Panc1 (cell line): ENCODE results near the gene ROCK2. TPM values are rescaled to one million over a fixed set of nuclear protein-coding genes. Genes with fewer than 3 reads are reported as not detected.

Source experiments
- ATAC-seq: fragments of 200-7000 bp; cut with Tn5 transposase; 2 replicates; pipeline ENCODE4 v1.9.1; 2020; ENCODE audit warnings: mild to moderate bottlenecking, moderate library complexity
- BruUV-seq: library from RNA; stranded (reverse); fragments of 400-500 nt; replicated peaks from 2 replicates; lab custom pipeline; 2021; lab: Mats Ljungman, UMichigan
- CTCF ChIA-PET: fragments of 300-600 bp; sonication (Branson Sonifier 250); formaldehyde crosslinking; loops from one replicate; lab custom pipeline; 2022; ENCODE audit warnings: antibody characterized with exemption; lab: Charles Lee
- POLR2A ChIA-PET: fragments of 300-600 bp; sonication (Branson Sonifier 250); formaldehyde crosslinking; loops from one replicate; lab custom pipeline; 2022; ENCODE audit warnings: antibody characterized with exemption; lab: Charles Lee
- DNase-seq: peaks from one replicate; pipeline ENCODE4 v3.0.0-alpha.2; 2010; ENCODE audit warnings: low read depth, low spot score
- H3K27ac ChIP-seq: 2 replicates; pipeline ENCODE4 v1.5.1; 2011; ENCODE audit warnings: mild to moderate bottlenecking, low read length, inconsistent platforms
- H3K27me3 ChIP-seq: fragments of 200-500 bp; sonication (Bioruptor generic); 2 replicates; pipeline ENCODE4 v1.6.0; 2014; ENCODE audit warnings: low read length, inconsistent platforms; ENCODE audit not compliant: control insufficient read depth, insufficient read depth
- H3K36me3 ChIP-seq: fragments of 200-500 bp; sonication (Bioruptor generic); 2 replicates; pipeline ENCODE4 v1.5.1; 2014; ENCODE audit warnings: inconsistent platforms, mild to moderate bottlenecking, low read length, moderate library complexity; ENCODE audit not compliant: control insufficient read depth, insufficient read depth
- H3K4me1 ChIP-seq: 2 replicates; pipeline ENCODE4 v1.5.1; 2011; ENCODE audit warnings: inconsistent platforms, mild to moderate bottlenecking, low read length, moderate library complexity; ENCODE audit not compliant: control insufficient read depth, insufficient read depth
- H3K4me3 ChIP-seq, 2 experiments: 2 replicates each; pipeline ENCODE4 v1.5.1; 2011 to 2012; ENCODE audit warnings: low read depth in 2 of 2, low read length in 2 of 2, mild to moderate bottlenecking in 2 of 2, inconsistent platforms in 1 of 2, moderate library complexity in 1 of 2
- H3K9me3 ChIP-seq: fragments of 200-500 bp; sonication (Bioruptor generic); 2 replicates; pipeline ENCODE4 v1.5.1; 2014; ENCODE audit warnings: low read depth, mild to moderate bottlenecking, inconsistent platforms, low read length, moderate library complexity; ENCODE audit not compliant: control insufficient read depth, insufficient read depth
- CTCF ChIP-seq: fragments of 450-650 bp; IDR thresholded peaks from 2 replicates; pipeline ENCODE4 v1.5.1; 2017; ENCODE audit warnings: mild to moderate bottlenecking
- POLR2AphosphoS5 ChIP-seq: IDR thresholded peaks from 2 replicates; pipeline ENCODE4 v1.6.1; 2012; ENCODE audit warnings: mild to moderate bottlenecking, low read depth, low read length, moderate library complexity
- REST ChIP-seq, 2 experiments: IDR thresholded peaks; 2 replicates each; pipeline ENCODE4 v1.6.1; 2011 to 2012; ENCODE audit warnings: low read depth in 2 of 2, control low read depth in 1 of 2, low read length in 1 of 2, mild to moderate bottlenecking in 1 of 2, moderate library complexity in 1 of 2; ENCODE audit not compliant: insufficient read depth in 1 of 2
- SIN3A ChIP-seq: IDR thresholded peaks from 2 replicates; pipeline ENCODE4 v1.6.1; 2012; ENCODE audit warnings: low read depth, mild to moderate bottlenecking, low read length, moderate library complexity, borderline replicate concordance; ENCODE audit not compliant: insufficient read depth
- TCF7L2 ChIP-seq: IDR thresholded peaks from 2 replicates; pipeline ENCODE4 v1.6.1; 2011; ENCODE audit warnings: mild to moderate bottlenecking, low read depth, low read length, inconsistent platforms
- in situ Hi-C: cut with HindIII; loops from 2 replicates; pipeline ENCODE4 v1.10.0; 2016; ENCODE audit warnings: low sequenced_read_pairs, low pct_unique_long_range_greater_than_20kb
- intact Hi-C: fragments of 100-400 bp; cut with micrococcal nuclease; formaldehyde crosslinking; loops from one replicate; pipeline ENCODE4 v1.10.0; 2022; ENCODE audit not compliant: unreplicated experiment
- total RNA-seq: library from RNA; stranded (reverse); gene quantifications from one replicate; pipeline ENCODE4 v1.2.1, GENCODE V29; 2021; ENCODE audit not compliant: unreplicated experiment

ROCK2 gene
- total RNA-seq, 1 experiment from 2014 or later = 47.9 TPM

GRCh38 chr2:11377928-11378545 is 33.6 kb upstream of the ROCK2 start:
- no peak overlapping the region for H3K4me3 ChIP-seq
- H3K9me3 ChIP-seq = no peaks in the 10 kb centered on the region
- ChIA-PET POLR2A (no interaction called here), CTCF (no interaction called here)
- peaks cover 14% of the 10 kb centered on the region for H3K4me1 ChIP-seq
- DNase-seq = no peak
- H3K27ac ChIP-seq = no peak overlapping the region
- no peaks in the 10 kb centered on the region for H3K27me3 ChIP-seq
- no peak for ATAC-seq
- TF ChIP-seq TCF7L2 (no peak), POLR2AphosphoS5 (no peak), REST (IDR thresholded peaks at IDR 0.05; ENCODE audit: insufficient read depth in 1 of 2, low read depth in 2 of 2, low read length in 1 of 2) (no peak), CTCF (no peak), SIN3A (no peak)
- in situ Hi-C loops (no loop called here), intact Hi-C loops (no loop called here)
- H3K36me3 ChIP-seq = no peaks in the 10 kb centered on the region
- BruUV-seq = no TSS peak

- ATAC-seq = no peak
- CTCF ChIA-PET = no interaction called here
- intact Hi-C loops (no loop called here), in situ Hi-C loops (no loop called here)
- H3K9me3 ChIP-seq = no peaks in the 10 kb centered on the region
- peaks cover 14% of the 10 kb centered on the region for H3K4me1 ChIP-seq
- no peak overlapping the region for H3K4me3 ChIP-seq
- TF ChIP-seq SIN3A (no peak), CTCF (no peak), TCF7L2 (no peak), REST (IDR thresholded peaks at IDR 0.05; ENCODE audit: insufficient read depth in 1 of 2, low read depth in 2 of 2, low read length in 1 of 2) (no peak), POLR2AphosphoS5 (no peak)
- POLR2A ChIA-PET = interaction anchor here (0.5 kb wide), 1 partner anchor 429 kb away, joined by 11 read pairs; no protein-coding TSS in a partner anchor
- no peaks in the 10 kb centered on the region for H3K27me3 ChIP-seq
- DNase-seq = no peak
- no peak overlapping the region for H3K27ac ChIP-seq
- no TSS peak for BruUV-seq
- H3K36me3 ChIP-seq = no peaks in the 10 kb centered on the region
Measured at GRCh38 chr2:11376071-11376470, 31.6 kb upstream of the ROCK2 start.
